Left ventricle myocardium inferior (tissue), 1 donor: Measurements from ENCODE around the gene CIB4. TPM values are rescaled to one million over a fixed set of nuclear protein-coding genes. Genes with fewer than 3 reads are reported as not detected.

Experiments
- DNase-seq: peaks from one replicate; pipeline ENCODE4 v3.0.0-alpha.2; 2020
- H3K27ac ChIP-seq: fragments of 200-600 bp; replicated peaks from 2 replicates; pipeline ENCODE4 v1.8.0; 2021
- H3K27me3 ChIP-seq: fragments of 200-600 bp; 2 replicates; pipeline ENCODE4 v1.8.0; 2021; ENCODE audit warnings: low read depth
- H3K36me3 ChIP-seq: fragments of 200-600 bp; 2 replicates; pipeline ENCODE4 v1.8.0; 2021
- H3K4me1 ChIP-seq: fragments of 200-600 bp; 2 replicates; pipeline ENCODE4 v1.8.0; 2021
- H3K4me3 ChIP-seq: fragments of 200-600 bp; 2 replicates; pipeline ENCODE4 v1.8.0; 2021; ENCODE audit warnings: mild to moderate bottlenecking, moderate library complexity
- H3K9me3 ChIP-seq: fragments of 200-600 bp; replicated peaks from 2 replicates; pipeline ENCODE4 v1.8.0; 2021
- intact Hi-C: fragments of 100-400 bp; cut with micrococcal nuclease; formaldehyde crosslinking; loops from one replicate; pipeline ENCODE4 v1.11.0; 2022
- total RNA-seq: library from RNA; stranded (reverse); fragmentation: NEBNext Ultra II Directional; extraction: Animal tissue kit (Norgen Biotek cat#: 25700); gene quantifications from one replicate; pipeline ENCODE4 v1.2.1, GENCODE V29; 2021
- TF ChIP-seq, protein P1 (sequence below): fragments of 200-600 bp; IDR thresholded peaks from 2 replicates; pipeline ENCODE4 v1.8.0; 2021; ENCODE audit warnings: antibody characterized with exemption, mild to moderate bottlenecking, borderline replicate concordance
- donor health status: DM: no; HTN: yes; CAD: no; lungs with severe emphysema.

Gene CIB4
- total RNA-seq, 1 donor from 2014 or later = not detected

DNA sequence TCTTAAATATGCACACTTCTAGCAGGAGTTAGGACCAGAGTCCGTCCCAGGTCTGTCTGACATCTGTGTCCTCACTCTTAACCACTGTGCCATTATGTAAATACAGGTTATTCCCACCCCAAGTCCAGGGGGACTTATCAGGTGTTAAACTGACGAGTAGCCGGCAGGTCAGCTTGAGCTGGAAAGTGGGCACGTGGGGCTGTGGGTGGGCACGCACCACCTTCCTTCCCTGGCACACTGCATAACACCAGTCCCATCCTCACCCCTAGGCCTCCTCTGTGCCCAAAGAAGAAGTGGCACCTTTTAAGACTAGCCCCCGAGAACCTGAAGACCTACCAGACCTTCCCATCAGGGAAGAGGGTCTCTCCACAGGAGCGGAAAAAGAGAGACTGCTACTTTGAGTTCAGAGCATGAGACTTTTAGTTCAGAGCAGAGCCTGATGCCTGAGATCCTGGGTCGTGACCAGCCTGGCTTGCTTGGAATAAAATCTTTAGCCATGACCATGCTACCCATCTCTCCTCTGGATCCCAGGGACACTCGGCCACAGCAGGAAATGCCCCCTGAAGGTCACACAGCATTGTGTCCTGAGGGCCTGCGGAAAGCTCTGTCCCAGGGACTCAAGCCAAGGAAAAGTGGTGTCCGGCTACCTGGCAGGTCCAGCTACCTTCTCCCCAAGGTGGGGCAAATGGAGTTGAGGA, 62.0 kb downstream of the CIB4 start:
- TF ChIP-seq, protein P1, sequence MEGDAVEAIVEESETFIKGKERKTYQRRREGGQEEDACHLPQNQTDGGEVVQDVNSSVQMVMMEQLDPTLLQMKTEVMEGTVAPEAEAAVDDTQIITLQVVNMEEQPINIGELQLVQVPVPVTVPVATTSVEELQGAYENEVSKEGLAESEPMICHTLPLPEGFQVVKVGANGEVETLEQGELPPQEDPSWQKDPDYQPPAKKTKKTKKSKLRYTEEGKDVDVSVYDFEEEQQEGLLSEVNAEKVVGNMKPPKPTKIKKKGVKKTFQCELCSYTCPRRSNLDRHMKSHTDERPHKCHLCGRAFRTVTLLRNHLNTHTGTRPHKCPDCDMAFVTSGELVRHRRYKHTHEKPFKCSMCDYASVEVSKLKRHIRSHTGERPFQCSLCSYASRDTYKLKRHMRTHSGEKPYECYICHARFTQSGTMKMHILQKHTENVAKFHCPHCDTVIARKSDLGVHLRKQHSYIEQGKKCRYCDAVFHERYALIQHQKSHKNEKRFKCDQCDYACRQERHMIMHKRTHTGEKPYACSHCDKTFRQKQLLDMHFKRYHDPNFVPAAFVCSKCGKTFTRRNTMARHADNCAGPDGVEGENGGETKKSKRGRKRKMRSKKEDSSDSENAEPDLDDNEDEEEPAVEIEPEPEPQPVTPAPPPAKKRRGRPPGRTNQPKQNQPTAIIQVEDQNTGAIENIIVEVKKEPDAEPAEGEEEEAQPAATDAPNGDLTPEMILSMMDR = no peak
- no peaks in the 10 kb centered on the region for H3K36me3 ChIP-seq
- H3K27ac ChIP-seq = no peak overlapping the region
- no peaks in the 10 kb centered on the region for H3K9me3 ChIP-seq
- H3K4me3 ChIP-seq = no peak overlapping the region
- DNase-seq = no peak
- peaks cover 83% of the 10 kb centered on the region for H3K27me3 ChIP-seq
- no peaks in the 10 kb centered on the region for H3K4me1 ChIP-seq
- intact Hi-C loops = no loop called here

DNA sequence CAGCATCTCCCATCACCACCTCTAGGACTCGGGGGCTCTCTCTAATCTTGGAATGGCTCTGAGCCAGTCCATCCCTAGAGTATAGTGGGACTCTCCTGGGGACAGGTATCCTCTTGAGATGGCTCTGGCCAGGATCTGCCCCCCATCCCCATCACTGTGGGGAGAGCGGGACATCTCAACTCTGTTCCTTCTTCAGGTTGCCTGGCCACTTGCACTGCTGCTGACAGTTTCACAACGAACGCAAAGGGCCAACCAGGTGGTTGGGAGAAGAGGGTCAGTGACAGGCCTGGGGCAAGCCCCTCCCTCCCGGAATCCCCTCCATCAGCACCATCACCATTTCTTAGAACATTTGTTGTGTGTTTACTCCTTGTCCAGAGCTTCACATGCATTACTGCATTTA, 62.6 kb downstream of the CIB4 start:
- Histone ChIP-seq H3K27me3 (peaks cover 80% of the 10 kb centered on the region), H3K27ac (no peak overlapping the region), H3K9me3 (no peaks in the 10 kb centered on the region), H3K4me1 (no peaks in the 10 kb centered on the region), H3K36me3 (no peaks in the 10 kb centered on the region), H3K4me3 (no peak overlapping the region)
- TF ChIP-seq, protein P1 = no peak
- DNase-seq = no peak
- intact Hi-C loops = no loop called here

DNA sequence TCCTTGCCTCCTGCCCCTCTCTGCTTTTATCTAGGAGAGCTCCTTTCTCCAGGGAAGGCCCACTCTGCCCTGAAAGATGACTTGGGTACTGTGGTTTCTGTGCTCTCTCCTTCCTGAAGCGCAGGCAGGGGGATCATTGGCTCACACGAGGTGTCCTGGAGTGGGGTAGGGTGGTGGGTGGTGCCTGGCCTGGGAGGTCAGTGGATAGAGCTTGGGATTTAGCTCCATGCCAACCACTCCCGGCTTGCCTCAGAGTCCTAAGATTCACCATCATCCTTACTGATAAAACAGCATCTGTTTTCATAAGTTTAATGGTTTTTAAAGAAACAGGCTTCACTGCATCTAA, 63.1 kb downstream of the CIB4 start:
- H3K27me3 ChIP-seq = peaks cover 80% of the 10 kb centered on the region
- no peak for DNase-seq
- no peaks in the 10 kb centered on the region for H3K36me3 ChIP-seq
- no peaks in the 10 kb centered on the region for H3K9me3 ChIP-seq
- intact Hi-C loops = no loop called here
- TF ChIP-seq, protein P1 = peak; percentile 28
- no peak overlapping the region for H3K27ac ChIP-seq
- H3K4me3 ChIP-seq = no peak overlapping the region
- H3K4me1 ChIP-seq = no peaks in the 10 kb centered on the region

DNA sequence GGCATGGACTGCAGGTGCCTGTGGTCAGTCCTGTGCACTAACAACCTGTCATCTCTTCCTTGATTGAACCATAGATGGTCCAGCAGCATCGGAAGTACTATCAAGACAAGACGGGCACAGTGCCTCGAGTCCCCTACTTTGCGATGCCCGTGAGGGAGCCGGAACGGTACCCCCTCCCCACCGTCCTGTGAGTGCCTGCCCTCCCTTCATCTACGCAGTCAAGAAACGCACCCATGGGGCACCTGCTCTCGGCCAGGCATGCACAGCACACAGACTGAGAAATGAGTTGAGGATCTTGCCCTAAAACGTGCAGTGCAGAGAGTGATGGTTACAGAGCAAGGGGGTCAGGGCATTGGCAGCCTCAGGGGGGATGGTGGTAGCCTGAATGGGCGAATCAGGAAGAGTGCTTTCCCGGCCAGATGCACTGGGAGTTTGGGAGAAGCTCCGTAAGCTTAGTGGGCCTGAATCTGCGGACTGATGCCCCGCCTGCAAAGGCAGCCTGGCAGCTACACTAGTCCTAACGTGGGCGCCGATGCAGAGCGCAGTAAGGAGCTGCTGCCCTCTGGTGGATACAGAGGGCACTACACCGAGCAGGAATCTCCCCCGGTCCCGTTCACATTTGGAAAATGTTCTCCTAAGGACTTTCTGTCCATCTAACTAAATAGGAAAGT, 63.6 kb downstream of the CIB4 start:
- H3K27me3 ChIP-seq = peaks cover 79% of the 10 kb centered on the region
- H3K9me3 ChIP-seq = no peaks in the 10 kb centered on the region
- intact Hi-C loops = no loop called here
- TF ChIP-seq, protein P1 = peak; percentile 99
- DNase-seq = peak; percentile 59
- H3K27ac ChIP-seq = no peak overlapping the region
- no peaks in the 10 kb centered on the region for H3K36me3 ChIP-seq
- H3K4me3 ChIP-seq = no peak overlapping the region
- H3K4me1 ChIP-seq = no peaks in the 10 kb centered on the region

DNA sequence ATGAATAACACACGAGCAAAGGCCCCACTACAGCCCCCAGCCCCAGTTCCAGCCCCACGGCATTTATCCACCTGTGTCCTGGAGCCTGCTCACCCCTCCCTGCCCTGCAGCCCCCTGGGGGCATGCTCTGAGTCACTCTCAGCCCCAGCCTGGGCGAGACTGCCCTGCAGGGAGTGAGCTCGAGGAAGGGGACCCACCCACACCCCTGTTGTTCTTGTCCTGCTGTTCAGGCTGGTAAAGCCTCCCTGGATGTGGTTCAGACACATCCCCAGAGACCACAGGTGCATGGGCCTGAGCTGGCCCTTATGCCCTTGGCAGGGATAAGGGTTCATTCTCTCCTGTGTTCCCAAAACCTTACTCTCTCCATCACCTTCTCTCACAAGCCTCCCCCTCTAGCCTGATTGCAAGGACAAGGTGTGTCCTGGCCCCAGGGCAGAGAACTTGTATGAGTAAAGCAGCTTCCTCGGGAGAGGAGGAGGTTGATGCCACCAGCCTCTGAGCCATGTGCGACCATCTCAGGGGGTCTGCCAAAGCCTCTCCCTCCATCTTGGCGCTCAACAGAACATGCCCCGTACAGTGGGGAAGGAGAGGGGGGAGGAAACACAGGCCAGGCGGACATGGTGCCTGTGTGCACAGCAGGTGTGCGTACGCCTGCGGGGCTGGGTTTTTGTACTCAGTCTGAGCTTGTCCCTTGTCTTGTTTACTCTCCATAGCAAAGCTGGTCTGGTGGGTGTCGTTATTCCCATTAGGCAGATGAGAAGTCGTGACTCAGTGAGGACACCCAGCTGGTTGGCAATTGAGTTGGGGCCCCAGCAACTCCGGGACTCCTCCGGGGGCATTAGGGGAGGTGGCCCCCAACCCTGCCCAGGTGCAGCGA, 64.4 kb downstream of the CIB4 start:
- Histone ChIP-seq H3K4me3 (no peak overlapping the region), H3K27ac (no peak overlapping the region), H3K27me3 (peaks cover 76% of the 10 kb centered on the region), H3K9me3 (no peaks in the 10 kb centered on the region), H3K36me3 (no peaks in the 10 kb centered on the region), H3K4me1 (no peaks in the 10 kb centered on the region)
- intact Hi-C loops = no loop called here
- TF ChIP-seq, protein P1 = no peak
- no peak for DNase-seq
